Keratinocyte (primary cell): ENCODE results near the gene DPP10. TPM values are rescaled to one million over a fixed set of nuclear protein-coding genes. Genes with fewer than 3 reads are reported as not detected.

Experiments
- DNase-seq: peaks from one replicate; pipeline ENCODE4 v3.0.0-alpha.2; 2011; ENCODE audit warnings: low read depth, missing footprints, low spot score
- FAIRE-seq: peaks from 2 replicates; lab custom pipeline; 2011; peaks lifted over from hg19 to GRCh38; lab: Jason Lieb, UNC
- H2AFZ ChIP-seq: 2 replicates; pipeline ENCODE4 v1.6.0; 2012; ENCODE audit warnings: low read length, control low read depth, inconsistent platforms; ENCODE audit not compliant: control insufficient read depth
- H3K27ac ChIP-seq: 2 replicates; pipeline ENCODE4 v1.5.1; 2011; ENCODE audit warnings: low read length; ENCODE audit not compliant: control insufficient read depth, insufficient read depth
- H3K27me3 ChIP-seq: 3 replicates; pipeline ENCODE4 v1.6.0; 2011; ENCODE audit warnings: low read length; ENCODE audit not compliant: control insufficient read depth, insufficient read depth; ENCODE audit errors: extremely low read depth
- H3K36me3 ChIP-seq, 2 experiments: 2 replicates in 1 of 2; 3 replicates in 1 of 2; pipeline ENCODE4 v1.5.1; 2011; ENCODE audit warnings: low read length in 2 of 2, mild to moderate bottlenecking in 1 of 2; ENCODE audit not compliant: control insufficient read depth in 2 of 2, insufficient read depth in 2 of 2; ENCODE audit errors: extremely low read depth in 1 of 2
- H3K4me1 ChIP-seq: 3 replicates; pipeline ENCODE4 v1.5.1; 2011; ENCODE audit warnings: low read length; ENCODE audit not compliant: control insufficient read depth, insufficient read depth; ENCODE audit errors: extremely low read depth
- H3K4me2 ChIP-seq: 3 replicates; pipeline ENCODE4 v1.6.0; 2011; ENCODE audit warnings: low read depth, low read length; ENCODE audit not compliant: control insufficient read depth, insufficient read depth; ENCODE audit errors: extremely low read depth
- H3K4me3 ChIP-seq, 3 experiments: fragments of 200-600 bp in 1 of 3; sonication (generic) in 1 of 3; 2 replicates in 2 of 3; 3 replicates in 1 of 3; pipeline ENCODE4 v1.5.1; 2011 to 2016; ENCODE audit warnings: low read length in 3 of 3, mild to moderate bottlenecking in 3 of 3, control low read depth in 2 of 3, inconsistent platforms in 1 of 3, low read depth in 1 of 3, mixed read lengths in 1 of 3, mixed run types in 1 of 3, moderate library complexity in 1 of 3; ENCODE audit not compliant: control insufficient read depth in 2 of 3, insufficient read depth in 2 of 3; ENCODE audit errors: extremely low read depth in 1 of 3
- H3K79me2 ChIP-seq: 2 replicates; pipeline ENCODE4 v1.6.0; 2012; ENCODE audit warnings: low read length; ENCODE audit not compliant: control insufficient read depth, insufficient read depth
- H3K9ac ChIP-seq: 3 replicates; pipeline ENCODE4 v1.6.0; 2011; ENCODE audit warnings: low read length; ENCODE audit not compliant: control insufficient read depth, insufficient read depth; ENCODE audit errors: extremely low read depth
- H3K9me1 ChIP-seq: 3 replicates; pipeline ENCODE4 v1.6.0; 2011; ENCODE audit warnings: low read length; ENCODE audit not compliant: control insufficient read depth, insufficient read depth; ENCODE audit errors: extremely low read depth
- H3K9me3 ChIP-seq: 2 replicates; pipeline ENCODE4 v1.5.1; 2012; ENCODE audit warnings: low read depth, low read length; ENCODE audit not compliant: control insufficient read depth
- H4K20me1 ChIP-seq: 3 replicates; pipeline ENCODE4 v1.6.0; 2011; ENCODE audit warnings: low read length; ENCODE audit not compliant: control insufficient read depth, insufficient read depth; ENCODE audit errors: extremely low read depth
- EZH2 ChIP-seq: IDR thresholded peaks from one replicate; pipeline ENCODE4 v1.6.1; 2012; ENCODE audit warnings: inconsistent platforms, mild to moderate bottlenecking, low read length, moderate library complexity
- dilution Hi-C: fragments of 300-500 bp; cut with MboI; formaldehyde crosslinking; loops from one replicate; pipeline ENCODE4 v1.7.0; 2020; ENCODE audit warnings: low sequenced_read_pairs; ENCODE audit not compliant: extremely low pct_ligation_motif_present
- polyA plus RNA-seq, 5 experiments: library from polyadenylated mRNA; depleted of rRNA in 3 of 5; stranded (reverse) in 3 of 5; stranded (forward) in 1 of 5; unstranded in 1 of 5; fragments of >200 nt; gene quantifications; 1 replicate in 1 of 5; 2 replicates in 3 of 5; 3 replicates in 1 of 5; pipeline versions ENCODE4 v1.2.1 to v1.2.3, GENCODE V29; 2011 to 2012; ENCODE audit warnings: missing spikeins in 2 of 5, low read depth in 1 of 5, low replicate concordance in 1 of 5
- TF ChIP-seq, protein P1 (sequence below), 3 experiments: IDR thresholded peaks in 1 of 3; conservative IDR thresholded peaks in 1 of 3; optimal IDR thresholded peaks in 1 of 3; 2 replicates in 2 of 3; 3 replicates in 1 of 3; pipeline versions ENCODE3 to v1.5.1; 2011; ENCODE audit warnings: low read length in 3 of 3, mild to moderate bottlenecking in 3 of 3, moderate library complexity in 2 of 3, control low read depth in 1 of 3, inconsistent platforms in 1 of 3; ENCODE audit not compliant: insufficient read depth in 2 of 3; ENCODE audit errors: extremely low read depth in 1 of 3

DPP10 gene
- polyA plus RNA-seq, 1 donor (not counting 4 experiments of a cell fraction or from before 2014, with no cell fraction given), result not detected

DNA sequence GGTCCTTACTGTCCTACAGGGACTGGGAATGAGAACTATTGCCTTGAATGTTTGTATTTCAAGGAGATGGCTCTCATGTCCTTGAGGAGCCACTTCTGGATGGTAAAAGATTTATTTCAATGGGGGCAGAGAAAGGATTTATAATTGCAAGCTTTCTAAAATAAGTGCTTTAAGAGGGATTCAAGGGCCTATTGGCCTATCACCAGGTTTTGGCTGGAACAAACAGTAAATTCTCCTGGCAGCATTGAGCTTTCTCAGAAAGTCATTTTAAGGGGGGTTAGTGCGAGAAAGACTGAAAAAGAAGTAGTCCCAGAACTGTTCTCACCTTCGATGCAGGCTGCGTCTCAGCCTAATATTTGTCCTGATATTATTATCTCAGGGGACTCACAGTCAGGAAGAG lies 29.8 kb downstream of the DPP10 start:
- no peak overlapping the region for H2AFZ ChIP-seq
- DNase-seq (no peak), FAIRE-seq (no peak)
- H3K4me3 ChIP-seq, result no peak overlapping the region
- H3K4me1 ChIP-seq, result no peaks in the 10 kb centered on the region
- H3K9ac ChIP-seq, result no peak overlapping the region
- H3K27me3 ChIP-seq, result no peaks in the 10 kb centered on the region
- H3K4me2 ChIP-seq, result no peak overlapping the region
- H3K79me2 ChIP-seq, result no peaks in the 10 kb centered on the region
- no peak overlapping the region for H3K27ac ChIP-seq
- dilution Hi-C loops, result no loop called here
- H3K36me3 ChIP-seq, result no peaks in the 10 kb centered on the region
- H3K9me1 ChIP-seq, result no peaks in the 10 kb centered on the region
- H4K20me1 ChIP-seq, result no peaks in the 10 kb centered on the region
- no peaks in the 10 kb centered on the region for H3K9me3 ChIP-seq
- TF ChIP-seq EZH2, result no peak
- TF ChIP-seq, protein P1, sequence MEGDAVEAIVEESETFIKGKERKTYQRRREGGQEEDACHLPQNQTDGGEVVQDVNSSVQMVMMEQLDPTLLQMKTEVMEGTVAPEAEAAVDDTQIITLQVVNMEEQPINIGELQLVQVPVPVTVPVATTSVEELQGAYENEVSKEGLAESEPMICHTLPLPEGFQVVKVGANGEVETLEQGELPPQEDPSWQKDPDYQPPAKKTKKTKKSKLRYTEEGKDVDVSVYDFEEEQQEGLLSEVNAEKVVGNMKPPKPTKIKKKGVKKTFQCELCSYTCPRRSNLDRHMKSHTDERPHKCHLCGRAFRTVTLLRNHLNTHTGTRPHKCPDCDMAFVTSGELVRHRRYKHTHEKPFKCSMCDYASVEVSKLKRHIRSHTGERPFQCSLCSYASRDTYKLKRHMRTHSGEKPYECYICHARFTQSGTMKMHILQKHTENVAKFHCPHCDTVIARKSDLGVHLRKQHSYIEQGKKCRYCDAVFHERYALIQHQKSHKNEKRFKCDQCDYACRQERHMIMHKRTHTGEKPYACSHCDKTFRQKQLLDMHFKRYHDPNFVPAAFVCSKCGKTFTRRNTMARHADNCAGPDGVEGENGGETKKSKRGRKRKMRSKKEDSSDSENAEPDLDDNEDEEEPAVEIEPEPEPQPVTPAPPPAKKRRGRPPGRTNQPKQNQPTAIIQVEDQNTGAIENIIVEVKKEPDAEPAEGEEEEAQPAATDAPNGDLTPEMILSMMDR (optimal IDR thresholded peaks at IDR 0.05 in 1 of 3, IDR thresholded peaks at IDR 0.05 in 1 of 3, conservative IDR thresholded peaks at IDR 0.05 in 1 of 3; ENCODE audit: extremely low read depth in 1 of 3, insufficient read depth in 2 of 3, low read length in 3 of 3), result no peak

GRCh38 chr2:114472726-114473125 lies 30.3 kb downstream of the DPP10 start:
- no peak for TF ChIP-seq EZH2
- TF ChIP-seq, protein P1 (optimal IDR thresholded peaks at IDR 0.05 in 1 of 3, IDR thresholded peaks at IDR 0.05 in 1 of 3, conservative IDR thresholded peaks at IDR 0.05 in 1 of 3; ENCODE audit: extremely low read depth in 1 of 3, insufficient read depth in 2 of 3, low read length in 3 of 3), result no peak

More at GRCh38 chr2:114472726-114473125, 30.3 kb downstream of the DPP10 start:
- no peak overlapping the region for H3K27ac ChIP-seq
- H3K9me1 ChIP-seq, result no peaks in the 10 kb centered on the region
- H3K9me3 ChIP-seq, result no peaks in the 10 kb centered on the region
- no peak overlapping the region for H3K4me2 ChIP-seq
- no peak for FAIRE-seq
- dilution Hi-C loops, result no loop called here
- no peaks in the 10 kb centered on the region for H3K36me3 ChIP-seq
- no peak for DNase-seq
- no peaks in the 10 kb centered on the region for H4K20me1 ChIP-seq
- no peaks in the 10 kb centered on the region for H3K4me1 ChIP-seq
- H2AFZ ChIP-seq, result no peak overlapping the region
- no peak overlapping the region for H3K9ac ChIP-seq
- H3K4me3 ChIP-seq, result no peak overlapping the region
- H3K79me2 ChIP-seq, result no peaks in the 10 kb centered on the region
- no peaks in the 10 kb centered on the region for H3K27me3 ChIP-seq
